Right lobe of liver (tissue), 6 donors: Measurements from ENCODE around the gene RAVER1. TPM values are rescaled to one million over a fixed set of nuclear protein-coding genes. Genes with fewer than 3 reads are reported as not detected.

Experiments
- ATAC-seq, 4 donors: fragments of 200-7000 bp; cut with Tn5 transposase; one replicate each; pipeline ENCODE4 v1.9.1; 2020; ENCODE audit warnings: mild to moderate bottlenecking in 4 of 4, moderate library complexity in 4 of 4
- DNase-seq, 3 donors: peaks; one replicate each; pipeline ENCODE4 v3.0.0-alpha.2; 2020
- H3K27ac ChIP-seq, 3 donors: fragments of 200-600 bp; one replicate each; pipeline ENCODE4 v1.8.0; 2022
- H3K27me3 ChIP-seq, 2 donors: fragments of 200-600 bp; one replicate each; pipeline ENCODE4 v1.8.0; 2022
- H3K36me3 ChIP-seq, 4 donors: fragments of 200-600 bp; sonication (generic) in 1 of 4; one replicate each; pipeline versions ENCODE4 v1.5.1 to v1.8.0; 2017 to 2022; ENCODE audit warnings: control low read depth in 1 of 4
- H3K4me1 ChIP-seq, 4 donors: fragments of 200-600 bp; sonication (generic) in 1 of 4; one replicate each; pipeline versions ENCODE4 v1.5.1 to v1.8.0; 2017 to 2022; ENCODE audit warnings: control low read depth in 1 of 4
- H3K4me3 ChIP-seq, 3 donors: fragments of 200-600 bp; one replicate each; pipeline ENCODE4 v1.8.0; 2022
- H3K9me3 ChIP-seq, 4 donors: fragments of 200-600 bp; sonication (generic) in 1 of 4; one replicate each; pipeline versions ENCODE4 v1.5.1 to v1.8.0; 2017 to 2022; ENCODE audit warnings: control low read depth in 1 of 4
- CTCF ChIP-seq, 4 donors: fragments of 200-600 bp in 3 of 4; fragments of 450-650 bp in 1 of 4; IDR thresholded peaks; one replicate each; pipeline versions ENCODE4 v1.5.1 to v1.8.0; 2016 to 2022; ENCODE audit warnings: antibody characterized with exemption in 4 of 4, mild to moderate bottlenecking in 2 of 4
- POLR2A ChIP-seq: fragments of 450-650 bp; IDR thresholded peaks from one replicate; pipeline ENCODE4 v1.6.1; 2017; ENCODE audit warnings: antibody characterized with exemption, mild to moderate bottlenecking
- WGBS: methylation state at CpG from one replicate; pipeline ENCODE4 v1.1.6; 2018; ENCODE audit warnings: low coverage, low lambda C conversion rate; ENCODE audit not compliant: insufficient coverage; ENCODE audit errors: missing lambda C conversion rate; 5-methylcytosine and 5-hydroxymethylcytosine counted together
- intact Hi-C, 2 donors: fragments of 100-400 bp; cut with DNase I; formaldehyde crosslinking; loops; one replicate each; pipeline versions ENCODE4 v1.11.2 to v1.14.1; 2022
- total RNA-seq, 6 experiments: library from RNA; depleted of rRNA in 2 of 6; stranded (reverse); fragments of >200 nt in 2 of 6; fragmentation: NEBNext Ultra II Directional in 3 of 6; extraction: Animal tissue kit (Norgen Biotek cat#: 25700) in 3 of 6; gene quantifications; one replicate each; pipeline versions ENCODE4 v1.1.0 to v1.2.4, GENCODE V29; 2016 to 2023
- donor health status: DM: no; HTN: yes; CAD: no.
- donor health status: DM: no; HTN: no; CAD: no.
- donor health status: DM: no; HTN: no; CAD: no.
- donor health status: DM: no; HTN: yes; CAD: no.
- donor health status: DM: no; HTN: yes; CAD: no.

RAVER1 gene
- total RNA-seq, 6 experiments from 2014 or later: 5.2 to 9.5 (median 7.1) TPM

GRCh38 chr19:10344780-10345179, 11.5 kb upstream of the RAVER1 start:
- Histone ChIP-seq H3K27ac (no peak overlapping the region), H3K4me3 (no peak overlapping the region), H3K4me1 (peaks cover 0 to 13% (median 6%) of the 10 kb centered on the region in 4 donors), H3K9me3 (no peaks in the 10 kb centered on the region), H3K27me3 (no peaks in the 10 kb centered on the region), H3K36me3 (no peaks in the 10 kb centered on the region)
- intact Hi-C loops: no loop called here
- no peak for TF ChIP-seq POLR2A
- TF ChIP-seq CTCF (IDR thresholded peaks at IDR 0.05): no peak
- DNase-seq (no peak), ATAC-seq (no peak)
- whole genome bisulfite sequencing: 98% methylated on average over 8 of the region's 10 CpGs

GRCh38 chr19:10343495-10343894, 10.2 kb upstream of the RAVER1 start:
- no peak overlapping the region for H3K4me3 ChIP-seq
- 54% methylated on average over 2 of the region's 2 CpGs for WGBS
- no peak for ATAC-seq
- H3K27ac ChIP-seq: no peak overlapping the region
- intact Hi-C loops: no loop called here
- peaks cover 0 to 13% (median 6%) of the 10 kb centered on the region in 4 donors for H3K4me1 ChIP-seq
- no peaks in the 10 kb centered on the region for H3K9me3 ChIP-seq
- no peaks in the 10 kb centered on the region for H3K27me3 ChIP-seq
- DNase-seq: no peak
- no peaks in the 10 kb centered on the region for H3K36me3 ChIP-seq
- TF ChIP-seq POLR2A (no peak), CTCF (IDR thresholded peaks at IDR 0.05) (no peak)

GRCh38 chr19:10339977-10340376, 6.6 kb upstream of the RAVER1 start:
- H3K9me3 ChIP-seq: no peaks in the 10 kb centered on the region
- H3K27me3 ChIP-seq: no peaks in the 10 kb centered on the region
- intact Hi-C loops: loop anchor here in 1 of 2 donors (10.0 kb wide), 1 partner anchor 45 kb away; the partner anchor contains the start of gene TYK2
- no peak overlapping the region for H3K4me3 ChIP-seq
- no peak overlapping the region for H3K27ac ChIP-seq
- TF ChIP-seq CTCF (IDR thresholded peaks at IDR 0.05) (no peak), POLR2A (no peak)
- no peaks in the 10 kb centered on the region for H3K36me3 ChIP-seq
- 57% methylated on average over 1 of the region's 5 CpGs for WGBS
- no peak for DNase-seq
- H3K4me1 ChIP-seq: peaks cover 0 to 18% (median 9%) of the 10 kb centered on the region in 4 donors
- ATAC-seq: no peak

GRCh38 chr19:10339380-10339960, 6.1 kb upstream of the RAVER1 start, which contains the start of gene ICAM3:
Gene ICAM3 (minus strand): TSS chr19:10339624. CDS start chr19:10339614, 10 bp downstream.
- Histone ChIP-seq H3K4me3 (peak within 1 kb of the TSS in 1 of 3 donors; percentile 10), H3K27me3 (no peaks in the 10 kb centered on the region), H3K36me3 (no peaks in the 10 kb centered on the region), H3K9me3 (no peaks in the 10 kb centered on the region), H3K27ac (peak within 1 kb of the TSS in 1 of 3 donors; percentile 47), H3K4me1 (peaks cover 0 to 18% (median 9%) of the 10 kb centered on the region in 4 donors)
- ATAC-seq (no peak), DNase-seq (peak in 1 of 3 donors; percentile 71)
- TF ChIP-seq POLR2A: no peak
- no peak for TF ChIP-seq CTCF (IDR thresholded peaks at IDR 0.05)
- intact Hi-C loops: loop anchor here in 1 of 2 donors (10.0 kb wide), 1 partner anchor 45 kb away; the partner anchor contains the start of gene TYK2
- 40% methylated on average over 3 of the region's 14 CpGs for WGBS
